GM03348 (cell line): ENCODE data around the gene TMPRSS6.

Experiments
- DNase-seq: peaks from one replicate; pipeline ENCODE4 v3.0.0; 2012; ENCODE audit warnings: low spot score

TMPRSS6 gene

DNA sequence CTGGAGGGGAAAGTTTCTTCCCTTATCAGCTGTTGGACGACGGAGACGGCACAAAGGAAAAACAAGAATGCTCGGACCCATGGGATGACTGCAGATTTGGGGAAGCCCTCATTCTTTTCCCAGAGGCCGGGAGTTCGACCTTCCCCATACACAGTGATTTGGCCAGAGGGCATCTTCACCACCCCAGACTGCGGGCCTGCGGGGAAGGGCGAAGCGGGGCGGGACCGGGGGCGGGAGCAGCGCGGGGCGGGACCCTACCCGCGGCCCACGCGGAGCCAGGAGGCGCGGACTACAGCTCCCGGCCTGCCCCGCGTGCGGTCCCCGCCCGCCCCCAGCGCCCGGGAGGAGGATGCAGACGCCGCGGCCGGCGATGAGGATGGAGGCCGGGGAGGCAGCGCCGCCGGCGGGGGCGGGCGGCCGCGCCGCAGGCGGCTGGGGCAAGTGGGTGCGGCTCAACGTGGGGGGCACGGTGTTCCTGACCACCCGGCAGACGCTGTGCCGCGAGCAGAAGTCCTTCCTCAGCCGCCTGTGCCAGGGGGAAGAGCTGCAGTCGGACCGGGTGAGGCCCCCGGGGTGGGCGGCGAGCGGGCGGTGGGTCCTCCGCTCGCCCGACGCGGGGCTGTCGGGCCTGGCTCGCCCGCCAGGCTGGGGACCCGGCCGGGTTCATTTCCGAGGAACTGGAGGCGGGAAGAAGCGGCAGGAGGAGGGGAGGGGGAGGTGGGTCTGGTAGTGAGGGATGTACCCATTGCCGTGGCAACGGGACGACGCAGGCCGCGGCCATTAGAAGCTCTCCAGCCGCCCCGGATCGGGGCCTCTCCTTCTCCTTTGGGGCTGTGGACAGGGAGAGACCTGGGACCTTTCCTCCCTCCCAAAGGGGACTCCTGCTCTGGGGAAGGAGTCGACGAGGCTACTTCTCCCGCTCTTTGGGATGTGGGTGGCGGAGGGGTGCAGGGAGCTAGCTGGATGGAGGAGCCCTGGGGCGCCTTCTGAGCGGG, 57.8 kb downstream of the TMPRSS6 start, which contains the start of gene KCTD17:
TSS of gene KCTD17 (plus strand) at position 352 of the 995 bp plus-strand sequence. CDS start at position 371, 19 bp downstream.
- peak; percentile 99 for DNase-seq

DNA sequence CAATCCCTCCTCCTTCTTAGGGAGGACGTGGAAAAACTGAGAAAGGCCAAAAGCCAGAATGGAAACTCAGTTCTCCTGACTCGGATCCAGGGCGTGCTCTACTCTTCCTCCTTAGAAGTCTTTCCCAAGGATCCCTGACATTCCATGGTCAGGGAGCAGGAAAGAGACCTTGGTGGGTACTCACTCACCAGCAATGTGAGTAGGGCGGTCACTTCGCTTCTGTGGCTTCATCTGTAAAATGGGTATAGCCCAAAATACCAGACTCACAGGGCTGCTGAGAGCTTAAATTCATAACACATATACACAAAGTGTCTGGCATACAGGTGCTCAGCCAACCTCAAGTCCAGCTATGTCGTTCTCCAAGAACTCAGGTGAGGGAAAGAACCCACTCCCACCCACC, 58.6 kb downstream of the TMPRSS6 start:
- no peak for DNase-seq

DNA sequence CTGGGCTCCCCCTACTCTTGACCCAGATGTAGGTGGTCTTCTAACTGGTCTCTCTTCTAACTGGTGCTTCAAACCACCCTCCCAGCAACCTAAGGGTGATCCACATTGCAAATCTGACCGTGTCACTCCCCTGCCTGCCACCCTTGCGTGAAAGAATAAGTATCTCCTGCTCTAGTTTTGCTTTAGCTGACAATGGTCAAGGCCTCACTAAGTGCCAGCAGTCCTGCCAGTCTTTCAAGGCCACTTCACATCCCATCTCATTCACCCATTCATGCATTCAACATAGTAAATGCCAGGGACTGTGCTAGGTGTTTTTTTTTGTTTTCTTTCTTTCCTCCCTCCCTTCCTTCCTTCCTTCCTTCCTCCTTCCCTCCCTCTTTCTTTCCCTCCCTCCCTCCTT, 60.3 kb downstream of the TMPRSS6 start:
- no peak for DNase-seq

DNA sequence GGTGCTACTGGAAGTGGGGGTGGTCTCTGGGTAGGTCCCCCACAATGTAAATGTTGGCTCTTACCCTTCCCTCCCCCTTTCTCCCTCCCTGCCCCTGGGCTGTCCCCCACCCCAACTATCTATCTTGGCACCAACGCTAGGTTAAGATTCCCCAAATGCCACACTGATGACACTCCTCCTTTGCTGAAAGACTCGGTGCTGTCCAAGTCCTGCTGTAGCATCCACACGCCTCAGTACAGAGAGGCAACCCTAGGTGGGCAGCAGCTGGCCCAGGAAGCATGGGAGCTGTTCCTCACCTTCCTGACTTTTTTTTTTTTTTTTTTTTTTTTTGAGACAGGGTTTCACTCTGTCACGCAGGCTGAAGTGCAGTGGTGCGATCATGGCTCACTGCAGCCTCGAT, 61.4 kb downstream of the TMPRSS6 start:
- DNase-seq, result peak; percentile 55

DNA sequence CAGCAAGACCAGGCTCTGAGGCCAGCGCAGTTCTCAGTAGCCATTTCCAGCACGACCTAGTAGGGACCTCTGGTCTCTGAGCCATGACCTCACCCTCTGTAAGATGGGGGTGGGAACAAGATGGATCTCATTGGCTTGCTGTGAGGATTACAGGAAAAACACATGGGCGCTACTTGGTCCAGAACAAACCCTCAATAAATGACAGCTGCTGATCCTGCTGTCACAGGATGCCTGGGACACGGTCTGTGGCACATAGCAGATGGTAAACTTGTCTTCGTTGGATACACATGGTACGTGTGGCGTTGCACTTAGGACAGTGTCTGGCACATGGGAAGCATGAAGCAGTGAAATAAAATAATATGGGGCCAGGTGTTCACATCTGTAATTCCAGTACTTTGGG, 62.5 kb downstream of the TMPRSS6 start:
- no peak for DNase-seq

GRCh38 chr22:37046589-37046988, 62.9 kb downstream of the TMPRSS6 start:
- no peak for DNase-seq

DNA sequence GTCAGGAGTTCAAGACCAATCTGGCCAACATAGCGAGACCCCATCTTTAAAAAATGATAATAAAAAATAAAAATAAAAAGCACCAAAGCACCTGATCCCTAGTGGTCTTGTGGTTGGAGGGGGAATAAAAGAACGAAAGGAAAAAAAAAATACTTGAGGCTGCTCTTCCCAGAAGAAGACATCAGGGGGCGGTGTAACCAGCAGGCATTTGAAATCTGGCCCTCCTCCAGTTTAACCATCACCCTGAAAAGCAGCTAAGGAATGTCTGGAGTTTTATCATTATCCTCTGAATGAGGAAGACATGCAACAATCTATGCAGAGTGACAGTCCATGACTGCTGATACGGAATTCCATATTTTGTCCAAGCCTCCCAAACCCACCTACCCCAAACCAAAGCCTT, 63.6 kb downstream of the TMPRSS6 start:
- DNase-seq, result peak; percentile 88

GRCh38 chr22:37044634-37045625, 64.6 kb downstream of the TMPRSS6 start:
- no peak for DNase-seq

GRCh38 chr22:37043828-37044538, 65.5 kb downstream of the TMPRSS6 start:
- DNase-seq, result peak; percentile 76

DNA sequence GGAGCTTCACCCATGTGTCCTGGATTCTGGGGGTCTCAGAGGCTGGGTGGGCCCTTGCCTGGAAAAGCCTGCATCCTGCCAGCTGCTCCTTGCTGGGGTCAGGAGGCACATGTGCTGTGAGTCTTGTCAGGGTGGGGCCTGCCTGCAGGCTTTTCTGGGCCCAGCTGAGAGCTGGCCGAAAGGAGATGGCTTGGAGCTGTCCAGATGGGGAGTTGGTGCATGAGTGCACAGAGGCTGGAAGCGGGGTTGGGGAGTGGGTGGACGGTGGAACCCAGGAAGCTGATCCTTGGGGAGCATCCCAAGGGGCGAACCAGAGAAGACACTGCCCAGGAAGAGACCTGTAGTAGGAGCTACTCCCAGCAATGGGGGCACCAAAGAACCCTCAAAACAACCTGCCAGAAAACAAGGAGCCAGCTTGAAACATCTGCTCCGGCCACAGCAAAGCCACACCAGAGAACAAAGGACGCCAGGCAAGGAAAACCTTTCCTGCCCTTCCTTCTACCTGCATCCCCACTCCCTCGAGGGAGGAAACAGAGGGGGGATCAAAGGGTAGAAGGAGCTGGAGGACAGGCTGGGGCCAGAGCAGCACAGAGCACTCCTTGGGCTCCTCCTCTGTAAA, 66.2 kb downstream of the TMPRSS6 start:
- no peak for DNase-seq

DNA sequence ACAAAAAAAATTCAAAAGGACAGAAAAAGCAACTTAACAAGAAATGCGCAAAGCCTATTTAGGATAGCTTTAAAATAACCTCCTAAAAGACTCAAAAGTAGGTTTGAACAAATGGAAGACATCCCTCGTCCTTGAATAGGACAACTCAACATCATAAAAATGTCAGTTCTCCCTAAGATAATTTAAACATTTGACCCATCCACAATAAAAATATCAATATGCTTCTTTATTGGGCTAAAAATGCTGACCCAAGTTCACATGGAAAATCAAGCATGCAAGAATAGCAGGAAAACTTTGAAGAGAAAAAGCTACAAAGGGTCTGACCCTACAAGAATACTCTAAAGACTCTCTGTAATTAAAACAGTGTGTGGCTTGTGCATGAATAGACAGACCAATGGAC, 70.0 kb downstream of the TMPRSS6 start:
- DNase-seq, result no peak

GRCh38 chr22:37037669-37038068, 71.8 kb downstream of the TMPRSS6 start:
- no peak for DNase-seq

DNA sequence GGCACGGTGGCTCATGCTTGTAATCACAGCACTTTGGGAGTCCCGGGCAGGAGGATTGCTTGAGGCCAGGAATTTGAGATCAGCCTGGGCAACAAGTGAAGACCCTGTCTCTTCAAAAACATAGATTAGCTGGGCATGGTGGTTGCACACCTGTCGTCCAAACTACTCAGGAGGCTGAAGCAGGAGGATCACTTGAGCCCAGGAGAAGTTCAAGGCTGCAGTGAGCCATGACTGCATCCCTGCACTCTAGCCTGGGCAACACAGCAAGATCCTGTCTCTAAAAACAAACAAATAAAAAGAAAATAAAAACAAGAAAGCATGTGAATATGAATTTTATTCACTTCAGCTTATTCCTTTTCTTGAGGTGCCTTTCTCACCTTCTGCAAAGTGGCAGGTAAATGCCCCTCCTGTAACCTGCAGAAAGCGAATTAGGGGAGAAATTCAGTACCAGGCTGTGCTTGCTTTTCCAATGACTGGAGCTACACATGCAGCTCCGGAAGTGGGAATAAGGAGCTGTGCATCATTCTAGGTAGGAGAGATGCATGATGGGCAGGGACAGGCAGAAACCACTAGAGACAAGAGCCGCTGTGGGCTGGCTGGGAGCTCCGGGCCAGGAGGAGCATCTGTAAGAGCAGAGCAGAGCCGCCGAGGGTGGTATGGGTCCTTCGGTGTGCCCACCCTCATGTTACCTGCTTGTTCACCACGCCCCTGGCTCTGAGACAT, 72.7 kb downstream of the TMPRSS6 start:
- DNase-seq, result no peak

GRCh38 chr22:37033605-37034430, 75.7 kb downstream of the TMPRSS6 start:
- no peak for DNase-seq

DNA sequence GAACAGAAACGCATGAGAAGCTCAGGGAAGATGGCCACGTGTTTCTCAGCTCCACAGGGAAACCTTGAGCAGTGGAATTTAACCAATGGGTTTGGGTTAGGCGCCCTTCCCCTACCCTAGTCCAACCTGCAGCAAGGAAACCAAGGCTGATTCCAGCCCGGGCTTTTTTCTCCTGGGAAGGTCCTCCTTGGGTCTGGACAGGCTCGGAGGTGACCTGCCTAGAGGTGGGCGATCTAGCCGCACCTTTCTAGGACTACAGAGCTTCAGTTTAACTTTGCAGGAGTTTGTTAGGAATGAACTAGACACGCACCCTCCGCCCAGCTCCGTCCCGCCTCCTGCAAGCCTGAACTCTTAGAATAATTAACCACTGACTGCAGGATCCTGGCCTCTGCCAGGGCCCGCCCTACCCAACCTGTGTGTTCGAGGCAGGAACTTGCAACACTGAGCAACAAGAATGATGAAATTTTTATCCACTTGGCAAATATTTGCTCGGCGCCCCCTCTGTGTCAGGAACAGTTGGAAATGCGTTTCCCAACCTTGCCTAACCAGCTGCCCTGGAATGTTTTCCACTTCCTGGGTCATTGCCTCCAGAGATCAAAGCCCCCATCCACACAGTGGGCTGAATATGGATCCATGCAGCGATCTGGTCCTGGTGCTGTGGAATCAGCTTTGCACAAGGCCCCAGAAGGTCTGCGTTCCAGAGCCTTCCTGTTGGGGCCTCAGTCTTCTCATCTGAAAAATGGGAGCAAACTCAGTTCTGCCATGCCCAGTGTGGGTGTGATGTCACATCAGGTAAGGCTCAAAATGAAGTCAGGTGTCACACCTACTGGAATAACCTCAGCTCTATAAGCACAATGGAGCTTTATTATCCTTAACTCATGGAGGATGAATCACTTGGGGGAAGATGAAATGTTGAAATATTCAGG, 76.7 kb downstream of the TMPRSS6 start:
- peak; percentile 62 for DNase-seq

- DNase-seq, result no peak
Observed at GRCh38 chr22:37032134-37032534, 77.4 kb downstream of the TMPRSS6 start.

GRCh38 chr22:37030560-37031281, 78.8 kb downstream of the TMPRSS6 start:
- DNase-seq, result no peak
